ENCODE measurements around the gene C1orf141. TPM values are rescaled to one million over a fixed set of nuclear protein-coding genes. Genes with fewer than 3 reads are reported as not detected.

C1orf141 gene
- total RNA-seq, 4 donors from 2014 or later, result not detected

GRCh38 chr1:67120855-67121619, 13.7 kb downstream of the C1orf141 start:
- DNase-seq (ENCODE audit: extremely low spot score), result no peak
- H3K4me1 ChIP-seq, result no peaks in the 10 kb centered on the region
- H3K9me3 ChIP-seq, result no peaks in the 10 kb centered on the region
- no peaks in the 10 kb centered on the region for H3K27me3 ChIP-seq
- TF ChIP-seq POLR2AphosphoS5 (IDR thresholded peaks at IDR 0.05) (no peak), POLR2A (IDR thresholded peaks at IDR 0.05; ENCODE audit: low read depth) (no peak), CTCF (IDR thresholded peaks at IDR 0.05) (no peak), EP300 (IDR thresholded peaks at IDR 0.05) (no peak)
- no peaks in the 10 kb centered on the region for H3K36me3 ChIP-seq
- 78% methylated on average over 4 of the region's 4 CpGs for WGBS
- no peak overlapping the region for H3K4me3 ChIP-seq
- H3K27ac ChIP-seq (replicated peaks in 1 of 4), result no peak overlapping the region
- intact Hi-C loops (cut with DNase I), result no loop called here

GRCh38 chr1:67118646-67119045, 16.1 kb downstream of the C1orf141 start:
- no peak overlapping the region for H3K27ac ChIP-seq (replicated peaks in 1 of 4)
- TF ChIP-seq CTCF (IDR thresholded peaks at IDR 0.05), result no peak
- no peak for TF ChIP-seq POLR2AphosphoS5 (IDR thresholded peaks at IDR 0.05)
- TF ChIP-seq POLR2A (IDR thresholded peaks at IDR 0.05; ENCODE audit: low read depth), result no peak
- TF ChIP-seq EP300 (IDR thresholded peaks at IDR 0.05), result no peak
- WGBS, result 40% methylated on average over 3 of the region's 3 CpGs
- H3K9me3 ChIP-seq, result peaks cover 0 to 7% (median 3%) of the 10 kb centered on the region in 4 donors
- H3K36me3 ChIP-seq, result no peaks in the 10 kb centered on the region
- H3K27me3 ChIP-seq, result no peaks in the 10 kb centered on the region
- no peak for DNase-seq (ENCODE audit: extremely low spot score)
- no peak overlapping the region for H3K4me3 ChIP-seq
- no peaks in the 10 kb centered on the region for H3K4me1 ChIP-seq
- intact Hi-C loops (cut with DNase I), result no loop called here

- TF ChIP-seq POLR2A (IDR thresholded peaks at IDR 0.05; ENCODE audit: low read depth) (no peak), EP300 (IDR thresholded peaks at IDR 0.05) (no peak), POLR2AphosphoS5 (IDR thresholded peaks at IDR 0.05) (no peak), CTCF (IDR thresholded peaks at IDR 0.05) (no peak)
- no peak overlapping the region for H3K27ac ChIP-seq (replicated peaks in 1 of 4)
- H3K4me3 ChIP-seq, result no peak overlapping the region
- no peaks in the 10 kb centered on the region for H3K27me3 ChIP-seq
- no peaks in the 10 kb centered on the region for H3K4me1 ChIP-seq
- no peaks in the 10 kb centered on the region for H3K36me3 ChIP-seq
- H3K9me3 ChIP-seq, result peaks cover 0 to 12% (median 4%) of the 10 kb centered on the region in 4 donors
- no peak for DNase-seq (ENCODE audit: extremely low spot score)
- intact Hi-C loops (cut with DNase I), result no loop called here
Observed at GRCh38 chr1:67118191-67118590, 16.6 kb downstream of the C1orf141 start.

- Histone ChIP-seq H3K36me3 (no peaks in the 10 kb centered on the region), H3K27ac (replicated peaks in 1 of 4) (no peak overlapping the region), H3K4me1 (no peaks in the 10 kb centered on the region), H3K4me3 (no peak overlapping the region), H3K27me3 (no peaks in the 10 kb centered on the region), H3K9me3 (peaks cover 0 to 12% (median 5%) of the 10 kb centered on the region in 4 donors)
- WGBS, result 48% methylated on average over 2 of the region's 2 CpGs
- TF ChIP-seq POLR2AphosphoS5 (IDR thresholded peaks at IDR 0.05), result no peak
- TF ChIP-seq CTCF (IDR thresholded peaks at IDR 0.05), result no peak
- TF ChIP-seq POLR2A (IDR thresholded peaks at IDR 0.05; ENCODE audit: low read depth), result no peak
- TF ChIP-seq EP300 (IDR thresholded peaks at IDR 0.05), result no peak
- intact Hi-C loops (cut with DNase I), result no loop called here
- no peak for DNase-seq (ENCODE audit: extremely low spot score)
Observed at GRCh38 chr1:67114162-67114561, 20.6 kb downstream of the C1orf141 start.

GRCh38 chr1:67110352-67110751, 24.4 kb downstream of the C1orf141 start:
- no peaks in the 10 kb centered on the region for H3K4me1 ChIP-seq
- H3K36me3 ChIP-seq, result no peaks in the 10 kb centered on the region
- H3K9me3 ChIP-seq, result peaks cover 0 to 12% (median 5%) of the 10 kb centered on the region in 4 donors
- WGBS, result 19% methylated on average over 2 of the region's 2 CpGs
- intact Hi-C loops (cut with DNase I), result no loop called here
- no peak for DNase-seq (ENCODE audit: extremely low spot score)
- H3K27ac ChIP-seq (replicated peaks in 1 of 4), result no peak overlapping the region
- TF ChIP-seq POLR2AphosphoS5 (IDR thresholded peaks at IDR 0.05), result no peak
- TF ChIP-seq EP300 (IDR thresholded peaks at IDR 0.05), result no peak
- no peak for TF ChIP-seq POLR2A (IDR thresholded peaks at IDR 0.05; ENCODE audit: low read depth)
- no peak for TF ChIP-seq CTCF (IDR thresholded peaks at IDR 0.05)
- H3K27me3 ChIP-seq, result no peaks in the 10 kb centered on the region
- H3K4me3 ChIP-seq, result no peak overlapping the region
